Suprapubic skin (tissue), 4 donors: ENCODE measurements around the gene INO80C. TPM values are rescaled to one million over a fixed set of nuclear protein-coding genes. Genes with fewer than 3 reads are reported as not detected.

Experiments used
- DNase-seq, 2 donors: peaks; one replicate each; pipeline ENCODE4 v3.0.0-alpha.2; 2019; ENCODE audit warnings: low spot score in 2 of 2
- H3K27ac ChIP-seq: fragments of 200-600 bp; sonication (generic); one replicate; pipeline ENCODE4 v1.5.1; 2019
- H3K27me3 ChIP-seq: fragments of 200-600 bp; sonication (generic); one replicate; pipeline ENCODE4 v1.5.1; 2019
- H3K36me3 ChIP-seq: fragments of 200-600 bp; sonication (generic); one replicate; pipeline ENCODE4 v1.5.1; 2019
- H3K4me1 ChIP-seq: fragments of 200-600 bp; sonication (generic); one replicate; pipeline ENCODE4 v1.5.1; 2019
- H3K4me3 ChIP-seq: fragments of 200-600 bp; sonication (generic); one replicate; pipeline ENCODE4 v1.5.1; 2019; ENCODE audit warnings: mild to moderate bottlenecking
- H3K9me3 ChIP-seq: fragments of 200-600 bp; sonication (generic); one replicate; pipeline ENCODE4 v1.5.1; 2019
- CTCF ChIP-seq, 2 donors: fragments of 200-600 bp in 1 of 2; fragments of 450-650 bp in 1 of 2; sonication (generic) in 1 of 2; IDR thresholded peaks; one replicate each; pipeline ENCODE4 v1.5.1; 2016 to 2019; ENCODE audit warnings: antibody characterized with exemption in 2 of 2, mild to moderate bottlenecking in 1 of 2, moderate library complexity in 1 of 2
- EP300 ChIP-seq: sonication (generic); formaldehyde crosslinking; IDR thresholded peaks from one replicate; pipeline ENCODE4 v1.6.1; 2017; ENCODE audit warnings: antibody characterized with exemption
- POLR2A ChIP-seq, 2 donors: fragments of 450-650 bp; IDR thresholded peaks; one replicate each; pipeline ENCODE4 v1.6.1; 2017; ENCODE audit warnings: antibody characterized with exemption in 2 of 2, mild to moderate bottlenecking in 2 of 2, moderate library complexity in 2 of 2
- POLR2AphosphoS5 ChIP-seq, 3 donors: sonication (generic); formaldehyde crosslinking; IDR thresholded peaks; one replicate each; pipeline ENCODE4 v1.6.1; 2017; ENCODE audit warnings: antibody characterized with exemption in 3 of 3
- WGBS: methylation state at CpG from one replicate; pipeline ENCODE4 v1.1.5; 2018; 5-methylcytosine and 5-hydroxymethylcytosine counted together
- total RNA-seq, 4 donors: library from RNA; depleted of rRNA; stranded (reverse); fragments of >200 nt; gene quantifications; one replicate each; pipeline ENCODE4 v1.1.0, GENCODE V29; 2016

The INO80C gene
- total RNA-seq, 4 donors from 2014 or later, result 12.6 to 35.2 (median 18.2) TPM

- H3K27me3 ChIP-seq, result no peaks in the 10 kb centered on the region
- DNase-seq, result no peak
- WGBS, result 82% methylated on average over 3 of the region's 3 CpGs
These were observed 9.9 kb upstream of the INO80C start for GRCh38 chr18:35507623-35508022.

GRCh38 chr18:35507192-35507591, 9.4 kb upstream of the INO80C start:
- DNase-seq, result no peak
- H3K4me1 ChIP-seq, result peaks cover 6% of the 10 kb centered on the region
- H3K27me3 ChIP-seq, result no peaks in the 10 kb centered on the region
- H3K4me3 ChIP-seq, result no peak overlapping the region
- 82% methylated on average over 3 of the region's 3 CpGs for WGBS
- no peak overlapping the region for H3K27ac ChIP-seq
- H3K36me3 ChIP-seq, result no peaks in the 10 kb centered on the region
- TF ChIP-seq POLR2AphosphoS5 (IDR thresholded peaks at IDR 0.05), result no peak
- no peak for TF ChIP-seq POLR2A (IDR thresholded peaks at IDR 0.05)
- no peak for TF ChIP-seq CTCF (IDR thresholded peaks at IDR 0.05)
- no peak for TF ChIP-seq EP300
- H3K9me3 ChIP-seq, result no peaks in the 10 kb centered on the region

More at GRCh38 chr18:35507623-35508022, 9.9 kb upstream of the INO80C start:
- no peaks in the 10 kb centered on the region for H3K36me3 ChIP-seq
- H3K4me3 ChIP-seq, result no peak overlapping the region
- peaks cover 2% of the 10 kb centered on the region for H3K4me1 ChIP-seq
- no peaks in the 10 kb centered on the region for H3K9me3 ChIP-seq
- TF ChIP-seq EP300 (no peak), POLR2AphosphoS5 (IDR thresholded peaks at IDR 0.05) (no peak), POLR2A (IDR thresholded peaks at IDR 0.05) (no peak)
- no peak overlapping the region for H3K27ac ChIP-seq

GRCh38 chr18:35506024-35506712, 8.4 kb upstream of the INO80C start:
- Histone ChIP-seq H3K36me3 (no peaks in the 10 kb centered on the region), H3K9me3 (no peaks in the 10 kb centered on the region), H3K27me3 (no peaks in the 10 kb centered on the region), H3K4me1 (peaks cover 16% of the 10 kb centered on the region), H3K4me3 (no peak overlapping the region), H3K27ac (no peak overlapping the region)
- WGBS, result 78% methylated on average over 5 of the region's 5 CpGs
- no peak for DNase-seq
- TF ChIP-seq CTCF (IDR thresholded peaks at IDR 0.05), result no peak
- TF ChIP-seq POLR2A (IDR thresholded peaks at IDR 0.05), result no peak
- no peak for TF ChIP-seq EP300

GRCh38 chr18:35504996-35505395, 7.2 kb upstream of the INO80C start:
- Histone ChIP-seq H3K4me1 (peaks cover 17% of the 10 kb centered on the region), H3K27ac (no peak overlapping the region), H3K9me3 (no peaks in the 10 kb centered on the region), H3K4me3 (no peak overlapping the region), H3K27me3 (no peaks in the 10 kb centered on the region), H3K36me3 (no peaks in the 10 kb centered on the region)
- 93% methylated on average over 4 of the region's 4 CpGs for WGBS
- no peak for DNase-seq
- TF ChIP-seq CTCF (IDR thresholded peaks at IDR 0.05) (no peak), POLR2A (IDR thresholded peaks at IDR 0.05) (no peak), POLR2AphosphoS5 (IDR thresholded peaks at IDR 0.05) (no peak), EP300 (no peak)

GRCh38 chr18:35502052-35502451, 4.3 kb upstream of the INO80C start:
- Histone ChIP-seq H3K36me3 (no peaks in the 10 kb centered on the region), H3K9me3 (no peaks in the 10 kb centered on the region), H3K27ac (peak overlapping the region; percentile 18), H3K4me3 (no peak overlapping the region), H3K4me1 (peaks cover 22% of the 10 kb centered on the region), H3K27me3 (no peaks in the 10 kb centered on the region)
- DNase-seq, result no peak
- WGBS, result 43% methylated on average over 3 of the region's 3 CpGs
- TF ChIP-seq CTCF (IDR thresholded peaks at IDR 0.05) (no peak), POLR2AphosphoS5 (IDR thresholded peaks at IDR 0.05) (peak in 1 of 3 donors; percentile 22), POLR2A (IDR thresholded peaks at IDR 0.05) (no peak), EP300 (no peak)
